ENCODE results near the gene IL5RA. TPM values are rescaled to one million over a fixed set of nuclear protein-coding genes. Genes with fewer than 3 reads are reported as not detected.

The IL5RA gene
- total RNA-seq, 4 donors from 2014 or later: 0.19 to 0.98 (median 0.28) TPM

GRCh38 chr3:3064297-3064696 lies 45.9 kb downstream of the IL5RA start:
- no peak for TF ChIP-seq CTCF (IDR thresholded peaks at IDR 0.05; ENCODE audit: low read depth)

GRCh38 chr3:3059645-3060044 lies 50.5 kb downstream of the IL5RA start:
- TF ChIP-seq CTCF (IDR thresholded peaks at IDR 0.05; ENCODE audit: low read depth): no peak

GRCh38 chr3:3053974-3054373 lies 56.2 kb downstream of the IL5RA start:
- no peak for TF ChIP-seq CTCF (IDR thresholded peaks at IDR 0.05; ENCODE audit: low read depth)

- TF ChIP-seq CTCF (IDR thresholded peaks at IDR 0.05; ENCODE audit: low read depth): no peak
Measured at GRCh38 chr3:3038201-3038991, 71.8 kb downstream of the IL5RA start.

- no peak for TF ChIP-seq CTCF (IDR thresholded peaks at IDR 0.05; ENCODE audit: low read depth)
Measured at GRCh38 chr3:3037156-3037555, 73.0 kb downstream of the IL5RA start.

- TF ChIP-seq CTCF (IDR thresholded peaks at IDR 0.05; ENCODE audit: low read depth): no peak
Measured at GRCh38 chr3:3031326-3031725, 78.8 kb downstream of the IL5RA start.

GRCh38 chr3:3027976-3028567 lies 82.1 kb downstream of the IL5RA start:
- TF ChIP-seq CTCF (IDR thresholded peaks at IDR 0.05; ENCODE audit: low read depth): no peak
